IPS-NIHi7 (cell line): ENCODE results near the gene KAZN.

ENCODE experiments used
- DNase-seq: peaks from one replicate; pipeline ENCODE4 v3.0.0; 2012; ENCODE audit warnings: mixed read lengths; ENCODE audit errors: extremely low spot score

The KAZN gene

GRCh38 chr1:15004396-15004795 lies 405.9 kb downstream of the KAZN start:
- no peak for DNase-seq

- DNase-seq, result no peak
Observed at GRCh38 chr1:15005116-15005515, 406.6 kb downstream of the KAZN start.

- DNase-seq, result no peak
Observed at GRCh38 chr1:15007368-15007767, 408.9 kb downstream of the KAZN start.

GRCh38 chr1:15007842-15008241 lies 409.4 kb downstream of the KAZN start:
- DNase-seq, result no peak

GRCh38 chr1:15008783-15009729 lies 410.6 kb downstream of the KAZN start:
- DNase-seq, result no peak

- DNase-seq, result no peak
Observed at GRCh38 chr1:15011160-15011559, 412.7 kb downstream of the KAZN start.

- no peak for DNase-seq
Observed at GRCh38 chr1:15011661-15012060, 413.2 kb downstream of the KAZN start.

- DNase-seq, result no peak
Observed at GRCh38 chr1:15012822-15013221, 414.3 kb downstream of the KAZN start.

GRCh38 chr1:15013767-15014166 lies 415.3 kb downstream of the KAZN start:
- no peak for DNase-seq

GRCh38 chr1:15014516-15014915 lies 416.0 kb downstream of the KAZN start:
- no peak for DNase-seq

- no peak for DNase-seq
Observed at GRCh38 chr1:15016001-15016400, 417.5 kb downstream of the KAZN start.

- no peak for DNase-seq
Observed at GRCh38 chr1:15016526-15016925, 418.0 kb downstream of the KAZN start.

GRCh38 chr1:15017120-15017519 lies 418.6 kb downstream of the KAZN start:
- DNase-seq, result no peak

- no peak for DNase-seq
Observed at GRCh38 chr1:15018767-15019166, 420.3 kb downstream of the KAZN start.

- no peak for DNase-seq
Observed at GRCh38 chr1:15020943-15021745, 422.7 kb downstream of the KAZN start.

GRCh38 chr1:15022048-15022447 lies 423.6 kb downstream of the KAZN start:
- DNase-seq, result no peak

GRCh38 chr1:15023205-15023604 lies 424.7 kb downstream of the KAZN start:
- DNase-seq, result no peak

GRCh38 chr1:15023976-15024375 lies 425.5 kb downstream of the KAZN start:
- no peak for DNase-seq

GRCh38 chr1:15026117-15026489 lies 427.6 kb downstream of the KAZN start:
- no peak for DNase-seq

- peak; percentile 86 for DNase-seq
Observed at GRCh38 chr1:15027515-15027986, 429.1 kb downstream of the KAZN start.

GRCh38 chr1:15028102-15028501 lies 429.6 kb downstream of the KAZN start:
- DNase-seq, result peak; percentile 31

GRCh38 chr1:15028616-15029015 lies 430.1 kb downstream of the KAZN start:
- no peak for DNase-seq

GRCh38 chr1:15029036-15029435 lies 430.6 kb downstream of the KAZN start:
- DNase-seq, result no peak
